Fibroblast of peridontal ligament (primary cell): ENCODE data around the gene SPAST.
"Not testable (repeated sequence)": the region's sequence is repeated elsewhere in the genome, so short reads cannot be mapped to it uniquely, and the experiment has no call there.

Experiments
- DNase-seq: peaks from one replicate; pipeline ENCODE4 v3.0.0-alpha.2; 2010; ENCODE audit errors: extremely low read depth

Gene SPAST

GRCh38 chr2:32124660-32125059, 61.3 kb downstream of the SPAST start:
- no peak for DNase-seq

- DNase-seq, result no peak
Measured at GRCh38 chr2:32128636-32129035, 65.3 kb downstream of the SPAST start.

DNA sequence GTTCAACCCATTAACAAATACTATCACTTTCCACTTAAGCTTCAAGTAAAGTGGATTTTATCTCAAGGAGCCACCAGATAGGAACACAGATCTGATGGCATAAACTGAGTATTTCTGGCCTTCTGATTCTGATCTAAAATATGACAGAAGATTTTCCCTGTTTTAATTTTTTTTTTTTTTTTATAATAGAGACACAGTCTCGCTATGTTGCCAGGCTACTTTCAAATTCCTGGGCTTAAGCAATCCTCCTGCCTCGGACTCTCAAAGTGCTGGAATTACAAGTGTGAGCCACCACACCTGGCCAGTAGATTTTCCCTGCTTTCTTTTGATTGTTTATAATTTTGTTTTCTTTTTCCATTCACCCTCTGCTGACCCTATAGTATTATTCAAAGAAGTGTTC, 65.7 kb downstream of the SPAST start:
- DNase-seq, result no peak

DNA sequence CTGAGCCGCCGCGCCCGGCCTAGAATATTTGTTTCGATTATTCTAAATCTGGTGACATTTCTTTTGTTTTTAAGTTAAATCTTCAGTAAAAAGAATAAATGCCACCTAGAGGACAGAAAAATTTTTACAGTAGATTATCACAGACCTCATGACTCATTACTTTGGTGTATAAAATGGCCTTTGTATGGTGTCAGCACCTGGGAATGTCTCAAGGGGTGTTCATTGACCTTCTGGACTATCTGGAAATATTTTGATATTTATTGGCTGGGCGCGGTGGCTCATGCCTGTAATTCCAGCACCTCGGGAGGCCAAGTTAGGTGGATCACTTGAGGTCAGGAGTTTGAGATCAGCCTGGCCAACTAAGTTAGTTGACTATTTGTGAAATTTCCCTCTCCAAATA, 72.1 kb downstream of the SPAST start:
- peak; percentile 77 for DNase-seq

GRCh38 chr2:32136097-32136496, 72.7 kb downstream of the SPAST start:
- peak; percentile 49 for DNase-seq

GRCh38 chr2:32151544-32151943, 88.2 kb downstream of the SPAST start:
- not testable (repeated sequence) for DNase-seq

DNA sequence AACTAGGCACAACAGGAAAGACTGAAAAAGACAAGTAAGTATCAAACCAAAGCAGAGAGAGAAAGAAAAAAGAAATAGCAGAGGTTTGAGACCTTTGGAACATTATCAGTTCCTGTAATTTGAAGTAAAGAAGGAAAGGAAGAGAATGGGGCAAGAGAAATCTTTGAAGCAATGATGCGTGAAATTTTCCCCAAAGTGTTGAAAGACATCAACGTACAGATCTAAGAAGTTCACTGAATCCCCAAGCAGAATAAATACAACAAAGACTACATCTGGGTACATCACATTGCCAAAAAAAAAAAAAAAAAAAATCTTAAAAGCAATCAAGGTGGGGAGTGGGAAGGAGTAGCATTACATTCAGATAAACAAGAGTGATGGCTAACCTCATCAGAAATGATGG, 96.3 kb downstream of the SPAST start:
- no peak for DNase-seq

- DNase-seq, result no peak
Measured at GRCh38 chr2:32161296-32161695, 97.9 kb downstream of the SPAST start.

- DNase-seq, result not testable (repeated sequence)
Measured at GRCh38 chr2:32164254-32164653, 100.9 kb downstream of the SPAST start.

DNA sequence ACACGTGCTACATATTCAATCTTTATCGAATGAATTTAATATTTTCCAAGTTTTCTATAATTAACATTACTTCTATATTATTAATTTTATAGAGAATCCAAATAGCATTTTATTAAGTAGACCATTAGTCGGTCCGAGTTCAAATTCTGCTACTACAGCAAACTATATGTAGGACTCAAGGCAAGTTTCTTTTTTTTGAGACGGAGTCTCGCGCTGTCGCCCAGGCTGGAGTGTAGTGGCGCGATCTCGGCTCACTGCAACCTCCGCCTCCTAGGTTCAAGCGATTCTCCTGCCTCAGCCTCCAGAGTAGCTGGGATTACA, 101.6 kb downstream of the SPAST start:
- DNase-seq, result peak; percentile 13

DNA sequence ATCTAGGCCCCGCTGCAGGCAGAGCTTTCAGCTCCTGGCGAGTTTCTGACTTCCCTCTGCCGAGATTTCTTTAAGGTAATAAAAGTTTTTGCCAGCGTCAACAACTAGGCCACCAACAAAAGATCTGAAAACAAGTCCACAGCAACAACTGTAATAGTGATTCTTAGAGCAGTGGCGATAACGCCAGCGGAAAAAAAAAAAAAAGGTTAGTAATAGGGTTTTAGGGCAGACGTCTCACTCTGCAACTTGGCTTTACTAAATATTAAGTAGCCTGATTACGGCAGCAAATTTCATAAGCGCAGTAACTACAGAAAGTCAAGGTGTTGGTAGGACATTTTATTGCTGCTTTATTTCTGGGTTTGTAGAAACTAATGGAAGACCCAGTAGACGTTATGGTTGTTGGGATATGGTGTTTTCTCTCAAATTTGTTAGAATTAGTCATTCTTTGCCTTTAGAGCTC, 102.8 kb downstream of the SPAST start:
- DNase-seq, result no peak

DNA sequence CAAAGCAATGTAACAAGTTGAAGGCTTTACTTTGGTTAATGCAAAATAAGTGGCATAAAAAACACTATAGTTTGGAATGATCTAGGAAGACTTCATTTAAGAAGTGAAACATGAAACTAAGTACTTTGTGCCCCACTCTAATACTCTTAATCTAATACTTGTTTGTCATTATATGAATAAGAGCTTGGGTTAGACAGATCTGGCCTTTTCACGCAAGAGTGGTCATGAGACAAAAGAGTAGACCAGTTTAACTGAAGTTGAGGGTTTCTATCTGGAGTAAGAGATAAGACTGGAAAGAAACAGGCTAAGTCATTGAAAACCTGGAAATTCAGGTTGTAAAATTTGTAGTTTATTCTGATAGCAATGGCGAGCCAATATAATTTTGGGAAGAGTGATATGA, 105.2 kb downstream of the SPAST start:
- DNase-seq, result no peak

DNA sequence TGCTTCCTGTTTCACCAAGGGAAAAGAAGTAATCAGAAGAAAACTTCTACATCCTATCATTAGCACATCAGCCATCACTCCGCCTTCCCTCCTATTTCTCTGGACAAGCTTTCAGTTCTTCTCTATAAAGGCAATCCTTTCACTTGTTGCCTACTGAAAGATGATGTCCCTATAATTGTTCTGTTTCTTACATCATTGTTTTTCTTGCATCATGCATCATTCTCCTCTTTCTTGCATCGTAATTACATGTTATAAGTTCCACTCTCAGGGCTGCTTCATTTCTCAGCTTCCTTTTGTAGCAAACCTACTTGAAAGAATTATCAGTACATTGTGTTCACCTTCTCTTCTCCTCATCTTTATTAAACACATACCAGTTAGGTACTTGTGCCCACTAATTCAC, 109.5 kb downstream of the SPAST start:
- no peak for DNase-seq

DNA sequence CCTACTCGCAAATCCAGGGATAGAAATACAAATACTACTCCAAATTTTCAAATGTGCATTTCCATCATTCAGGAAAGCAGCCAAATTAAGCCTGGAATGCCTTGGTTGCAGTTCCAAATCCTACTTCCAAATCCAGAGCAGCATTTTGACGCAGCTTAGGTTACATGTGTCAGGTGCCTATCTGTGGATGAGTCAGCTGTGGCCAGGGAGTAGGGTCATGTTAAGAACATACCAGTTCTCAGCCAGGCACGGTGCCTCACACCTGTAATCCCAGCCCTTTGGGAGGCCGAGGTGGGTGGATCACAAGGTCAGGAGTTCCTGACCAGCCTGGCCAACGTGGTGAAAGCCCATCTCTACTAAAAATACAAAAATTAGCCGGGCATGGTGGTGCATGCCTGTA, 119.3 kb downstream of the SPAST start:
- DNase-seq, result no peak

- no peak for DNase-seq
Measured at GRCh38 chr2:32189011-32189410, 125.7 kb downstream of the SPAST start.

DNA sequence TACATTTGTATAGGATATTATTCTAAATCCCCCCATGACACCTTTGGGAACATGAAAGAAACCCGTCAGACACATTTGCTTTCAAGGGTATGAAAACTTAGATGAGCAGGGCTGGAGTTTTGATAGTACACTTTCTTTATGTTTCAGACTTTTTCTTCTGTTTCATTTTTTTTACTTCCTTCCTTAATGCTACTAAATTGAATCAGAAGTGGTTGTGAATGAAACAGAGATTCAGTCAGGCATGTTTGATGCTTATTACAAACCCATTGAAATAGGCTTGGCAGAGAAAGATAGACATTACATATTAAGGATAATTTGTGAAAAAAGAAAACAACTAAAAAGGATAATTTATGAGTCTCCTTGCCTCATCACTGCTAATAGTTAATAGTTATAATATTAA, 129.1 kb downstream of the SPAST start:
- no peak for DNase-seq

- DNase-seq, result no peak
Measured at GRCh38 chr2:32200814-32201213, 137.5 kb downstream of the SPAST start.

GRCh38 chr2:32203428-32203827, 140.1 kb downstream of the SPAST start:
- not testable (repeated sequence) for DNase-seq
